HG02840 (cell line): ENCODE data around the gene S1PR1.

ENCODE experiments used
- ATAC-seq: cut with Tn5 transposase; IDR thresholded peaks from one replicate; pipeline ENCODE4 v1.9.1; 2021; ENCODE audit warnings: mild to moderate bottlenecking, moderate library complexity, moderate number of reproducible peaks; ENCODE audit not compliant: unreplicated experiment, low FRiP score

The S1PR1 gene

DNA sequence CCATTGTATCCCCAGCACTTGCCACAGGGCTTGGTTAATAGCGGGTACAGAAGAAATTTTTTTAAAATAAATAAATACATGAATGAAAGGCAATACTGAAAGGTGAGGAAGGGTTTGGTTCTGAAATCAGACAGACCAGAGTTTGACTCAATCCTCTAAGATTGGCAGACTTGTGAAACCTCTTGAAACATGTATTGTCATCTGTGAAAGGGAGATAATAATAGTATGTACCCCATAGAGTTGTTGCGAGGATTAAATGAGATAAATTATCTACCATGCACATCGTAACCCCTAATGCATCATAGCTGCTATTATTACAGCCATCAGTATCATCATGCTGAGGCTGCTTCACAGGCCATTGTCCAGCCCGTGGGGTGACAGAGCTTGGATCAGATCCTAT, 41.4 kb downstream of the S1PR1 start:
- no peak for ATAC-seq

DNA sequence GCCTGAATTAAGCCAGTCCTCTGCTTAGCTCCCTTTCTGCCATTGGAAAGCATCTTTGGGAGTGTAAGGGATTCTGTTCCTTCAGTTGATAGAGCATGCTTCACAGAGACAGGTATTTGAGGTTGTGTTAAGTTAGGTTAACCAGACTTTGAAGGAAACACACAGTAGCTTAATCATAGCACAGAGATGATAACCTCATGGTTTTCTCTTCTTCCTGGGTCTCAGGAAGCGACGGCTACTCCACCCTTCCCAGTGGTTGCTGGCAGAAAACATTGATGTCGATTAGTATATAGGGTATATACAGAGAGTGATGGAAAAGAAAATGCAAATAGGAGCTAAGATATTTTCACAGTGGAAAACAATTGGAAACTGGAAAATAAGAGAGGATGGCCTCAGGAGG, 42.0 kb downstream of the S1PR1 start:
- ATAC-seq = no peak

DNA sequence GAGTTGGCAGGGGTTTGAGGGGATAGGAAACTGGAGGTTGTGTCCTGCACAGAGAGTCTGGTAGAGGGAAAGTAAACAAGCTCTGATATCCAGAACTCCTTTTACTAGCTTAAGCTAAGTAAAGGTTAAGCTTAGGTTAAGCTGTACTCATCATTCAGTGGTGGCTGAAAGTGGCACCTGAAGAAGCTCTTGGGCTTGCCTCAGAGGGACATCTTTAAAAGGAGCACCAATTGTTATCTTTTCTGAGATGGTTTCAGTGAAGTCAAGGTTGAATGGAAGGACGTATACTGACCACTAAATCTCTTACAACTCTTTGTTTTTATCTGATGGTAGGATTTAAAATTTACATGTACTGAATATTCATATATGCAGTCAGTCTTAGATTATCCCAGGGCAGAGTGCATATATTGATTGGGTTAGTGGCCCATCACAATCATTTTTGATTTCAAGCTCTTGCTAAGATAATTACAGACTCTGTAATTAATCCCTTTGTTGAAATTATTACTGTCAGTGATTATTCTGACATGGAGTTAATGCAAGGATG, 43.3 kb downstream of the S1PR1 start:
- no peak for ATAC-seq

DNA sequence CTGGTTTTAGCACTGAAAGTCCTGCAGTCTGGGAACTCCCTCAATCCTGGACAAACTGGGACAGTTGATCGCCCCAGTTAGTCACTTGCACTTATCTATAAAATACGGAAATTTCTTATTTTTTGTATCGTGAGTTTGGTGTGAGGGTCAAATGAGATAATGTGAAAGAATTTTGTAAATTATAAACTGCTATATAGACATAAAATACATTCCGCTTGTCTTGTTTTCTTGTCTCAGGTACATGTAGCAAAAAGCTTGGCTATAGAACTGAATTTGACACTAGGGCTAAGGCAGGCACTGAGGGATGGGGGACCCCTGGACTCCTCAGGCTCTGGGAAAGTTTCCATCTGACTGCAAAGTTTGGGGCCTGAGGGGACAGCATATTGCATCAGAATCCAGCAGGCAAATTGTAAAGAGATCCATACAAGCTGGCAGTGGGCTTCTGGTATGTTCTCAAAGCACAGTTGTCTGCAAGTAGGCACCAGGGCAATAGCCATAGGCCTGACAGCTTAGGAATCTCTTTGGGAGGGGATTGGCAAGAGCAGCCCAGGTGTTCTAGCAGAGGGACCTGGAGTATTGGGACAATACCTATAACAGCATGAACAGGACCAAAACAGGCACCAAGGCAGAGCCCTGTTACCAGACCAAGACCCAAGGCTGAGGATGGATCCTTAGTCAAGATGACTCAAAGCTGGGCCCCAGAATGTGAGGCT, 44.3 kb downstream of the S1PR1 start:
- ATAC-seq = no peak

DNA sequence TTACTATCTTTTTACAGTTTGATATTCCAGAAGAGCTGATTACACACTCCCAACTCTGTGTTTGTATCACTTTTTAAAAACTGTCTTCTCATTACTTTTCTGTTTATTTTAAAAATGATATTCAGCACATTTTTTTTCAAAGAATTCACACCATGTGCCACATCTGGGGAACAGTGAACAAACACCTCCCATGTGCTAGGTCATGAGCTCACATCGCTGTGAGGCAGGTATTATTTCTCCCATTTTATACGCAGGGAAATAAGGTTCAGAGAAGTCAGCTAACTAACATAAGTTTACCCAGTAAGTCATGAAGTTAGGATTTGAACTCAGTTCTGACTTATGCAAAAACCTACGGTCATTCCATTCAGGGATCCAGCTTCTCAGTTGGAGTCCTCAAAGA, 44.9 kb downstream of the S1PR1 start:
- no peak for ATAC-seq

DNA sequence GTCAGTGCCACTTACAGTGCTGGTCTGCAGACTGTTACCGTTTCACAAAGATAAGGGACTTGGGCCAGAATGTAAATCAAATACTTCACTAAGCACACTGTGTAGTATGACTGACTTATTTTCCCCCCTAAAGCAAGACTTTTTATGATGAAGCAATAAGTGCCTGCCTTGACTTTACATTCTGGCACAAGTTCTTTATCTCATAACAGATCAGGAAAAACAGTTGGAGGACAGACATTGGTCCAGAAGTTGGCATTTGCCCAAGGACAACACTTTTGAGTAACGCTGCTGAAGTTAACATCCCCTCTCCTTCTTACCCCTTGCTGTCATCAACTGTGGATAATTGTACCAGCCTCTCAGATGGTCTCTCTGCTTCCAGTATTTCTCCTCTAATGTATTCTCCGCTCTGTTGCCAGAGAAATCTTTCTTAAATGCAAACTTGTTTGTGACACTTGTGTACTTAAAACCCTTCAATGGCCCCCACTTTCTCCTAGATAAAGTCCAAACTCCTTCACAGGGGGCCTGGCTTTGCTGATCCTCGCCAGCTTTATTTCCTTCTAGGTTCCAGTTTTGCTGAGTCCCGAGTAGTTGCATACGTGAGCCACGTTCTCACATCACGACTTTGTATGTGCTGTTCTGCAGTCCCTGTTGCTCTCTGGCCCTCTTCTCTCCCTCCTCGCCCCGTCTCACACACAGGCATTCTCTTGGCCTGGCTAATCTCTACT, 45.7 kb downstream of the S1PR1 start:
- ATAC-seq = no peak

DNA sequence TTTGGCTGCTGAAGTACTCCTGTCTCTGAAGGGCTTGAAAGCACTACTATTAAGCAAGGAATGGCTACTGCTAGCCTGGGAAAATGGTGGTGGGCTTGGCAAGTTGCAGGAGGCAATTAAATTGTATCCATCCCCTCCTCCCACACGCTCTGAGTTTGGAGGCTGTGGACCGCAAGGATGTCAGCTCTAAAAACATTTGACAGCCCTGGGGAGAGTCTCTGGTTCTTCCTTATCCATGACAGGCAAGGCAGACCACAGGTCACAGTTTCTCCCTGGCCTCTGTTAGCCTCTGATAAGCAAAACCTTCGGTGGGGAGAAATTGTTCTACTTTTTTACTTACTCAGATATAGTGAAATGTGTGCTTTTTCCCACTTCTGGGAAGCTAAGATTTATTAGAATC, 46.6 kb downstream of the S1PR1 start:
- ATAC-seq = no peak

DNA sequence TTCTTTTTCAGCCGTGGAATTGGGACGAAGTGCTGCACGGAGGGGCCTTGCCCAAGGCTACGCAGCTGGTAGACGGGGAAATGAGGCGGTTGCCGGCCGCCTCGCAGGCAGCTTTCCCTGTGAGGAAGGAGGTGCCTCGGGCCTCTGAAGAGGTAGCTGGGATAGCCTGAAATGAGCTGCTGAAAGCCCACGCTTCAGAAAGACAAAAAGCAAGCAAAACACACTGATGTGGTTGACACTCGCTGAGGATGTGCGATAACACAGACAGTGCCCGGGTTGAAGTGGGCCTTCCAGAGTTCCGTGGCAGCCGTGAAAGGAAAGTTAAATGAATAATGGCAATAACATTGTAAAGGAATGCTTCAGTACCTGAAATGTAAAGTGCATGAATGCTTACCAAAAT, 47.2 kb downstream of the S1PR1 start:
- no peak for ATAC-seq

DNA sequence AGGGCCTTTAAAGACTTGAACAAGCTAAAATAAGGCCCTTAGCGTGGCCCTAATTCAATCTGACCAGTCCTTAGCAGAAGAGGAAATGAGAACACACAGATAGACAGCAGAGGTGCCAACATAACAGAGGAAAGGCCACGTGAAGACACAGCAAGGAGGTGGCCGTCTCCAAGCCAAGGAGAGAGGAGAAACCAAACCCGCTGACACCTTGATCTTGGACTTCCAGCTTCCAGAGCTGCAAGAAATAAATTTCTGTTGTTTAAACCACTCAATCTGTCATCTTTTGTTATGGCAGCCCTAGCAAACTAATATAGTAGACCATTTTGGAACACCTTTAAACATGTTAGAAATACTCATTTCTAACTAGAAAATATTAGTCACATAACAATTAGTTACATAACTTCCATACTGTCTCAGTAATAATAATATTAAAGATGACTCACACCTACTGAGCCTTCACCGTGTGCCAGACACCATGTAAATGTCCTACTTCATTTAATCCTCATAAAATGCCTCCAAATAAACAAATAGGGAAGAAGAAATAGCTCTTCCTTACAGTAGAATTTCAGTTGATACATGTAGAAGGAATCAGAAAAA, 47.9 kb downstream of the S1PR1 start:
- no peak for ATAC-seq

DNA sequence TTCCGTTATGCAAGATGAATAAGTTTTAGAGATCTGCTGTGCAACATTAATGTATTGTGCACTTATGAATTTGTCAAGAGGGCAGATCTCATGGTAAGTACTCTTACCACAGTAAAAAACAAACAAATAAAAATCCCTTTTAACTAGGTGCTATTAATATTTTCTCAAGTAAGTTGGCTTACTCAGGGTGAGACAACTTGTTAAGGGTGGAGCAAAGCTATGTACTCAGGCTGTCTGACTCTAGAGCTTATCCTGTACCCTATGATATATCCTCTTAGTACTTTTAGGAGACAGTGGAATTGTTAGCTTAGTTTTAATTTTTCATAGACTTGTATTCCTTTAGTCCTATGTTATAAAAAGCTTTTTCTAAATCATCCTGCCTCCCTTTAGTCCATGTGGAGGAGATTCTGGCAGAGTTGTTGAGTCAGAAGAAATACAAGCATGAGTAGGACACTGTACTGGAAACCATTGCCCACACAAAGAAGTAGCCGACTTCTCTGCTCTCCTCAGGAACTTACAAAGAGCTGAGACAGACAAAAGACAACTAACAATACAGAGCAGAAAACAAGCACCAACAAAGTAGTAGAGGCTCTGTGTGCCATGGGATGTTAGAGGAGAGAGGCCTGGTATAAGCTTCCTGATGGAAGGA, 49.2 kb downstream of the S1PR1 start:
- ATAC-seq = no peak

DNA sequence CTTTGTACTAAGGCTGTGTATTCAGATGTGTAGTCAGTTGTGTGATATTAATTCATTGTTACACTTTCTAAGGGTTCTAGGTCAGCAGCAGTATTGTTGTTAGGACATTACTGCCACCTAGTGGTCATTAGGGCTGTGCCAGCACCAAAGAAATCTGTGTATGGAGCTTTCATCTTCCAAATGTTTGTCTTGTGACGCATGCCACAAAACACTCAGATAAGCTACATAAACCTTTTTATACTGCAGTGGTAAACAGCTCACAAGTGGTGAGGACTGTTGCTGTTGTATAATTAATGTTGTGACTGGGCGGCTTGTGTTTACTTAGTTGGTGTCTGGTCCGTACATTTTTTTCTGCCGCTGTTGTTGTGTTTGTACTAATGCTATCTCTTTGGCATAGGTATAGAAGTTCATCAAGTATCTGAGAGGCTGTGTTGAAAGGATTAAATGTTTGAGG, 51.7 kb downstream of the S1PR1 start:
- ATAC-seq = peak; percentile 50

DNA sequence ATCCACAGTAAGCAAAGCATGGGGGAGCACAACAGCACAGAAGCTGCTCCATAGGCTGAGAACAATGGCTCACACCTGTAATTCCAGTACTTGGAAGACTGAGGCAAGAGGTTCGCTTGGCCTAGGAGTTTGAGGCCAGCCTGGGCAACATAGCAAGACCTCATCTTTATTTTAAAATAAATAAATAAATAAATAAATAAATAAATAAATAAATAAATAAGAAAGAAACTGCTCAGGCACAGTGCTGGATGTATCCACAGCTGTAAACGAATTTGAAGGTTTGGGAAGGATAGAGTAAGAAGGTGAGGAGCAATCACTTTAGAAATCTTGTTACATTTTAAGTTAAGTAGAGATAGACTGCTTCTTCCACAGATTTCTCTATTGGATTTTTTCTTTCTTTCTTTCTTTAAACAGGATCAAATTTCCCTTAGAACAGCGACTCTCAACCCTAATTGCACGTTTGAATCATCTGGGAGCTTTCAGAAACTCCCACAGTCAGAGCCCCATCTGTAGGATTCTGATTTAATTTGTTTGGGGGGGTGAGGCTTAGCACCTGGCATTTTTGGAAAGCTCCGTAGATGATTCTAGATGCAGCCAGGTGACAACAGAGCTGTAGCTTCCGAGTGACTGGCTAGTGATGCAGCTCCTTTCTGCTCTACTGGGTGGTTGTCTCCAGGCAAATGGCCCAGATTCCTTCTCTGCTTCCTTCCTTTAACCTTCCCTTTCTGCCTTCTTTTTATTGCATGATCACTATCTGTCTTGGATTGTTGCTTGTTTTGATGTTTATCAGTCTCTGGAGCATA, 53.5 kb downstream of the S1PR1 start:
- no peak for ATAC-seq
